ENCODE results near the gene ERBB4. TPM values are rescaled to one million over a fixed set of nuclear protein-coding genes. Genes with fewer than 3 reads are reported as not detected.

Gene ERBB4
- total RNA-seq, 1 donor from 2014 or later, result 1.8 TPM

GRCh38 chr2:211331736-211332135 lies 1206.9 kb downstream of the ERBB4 start:
- Mint-ChIP-seq H3K27me3 (ENCODE audit: unreplicated experiment) (no peaks in the 10 kb centered on the region), H3K4me3 (ENCODE audit: unreplicated experiment) (no peak overlapping the region), H3K4me1 (ENCODE audit: low read depth, unreplicated experiment) (no peaks in the 10 kb centered on the region), H3K9me3 (ENCODE audit: unreplicated experiment) (no peaks in the 10 kb centered on the region), H3K36me3 (ENCODE audit: unreplicated experiment) (no peaks in the 10 kb centered on the region), H3K27ac (ENCODE audit: unreplicated experiment) (no peak overlapping the region)
- TF ChIP-seq CTCF (IDR thresholded peaks at IDR 0.05; ENCODE audit: partially characterized antibody, unreplicated experiment), result no peak
- no peak for DNase-seq

- no peak overlapping the region for H3K27ac Mint-ChIP-seq (ENCODE audit: unreplicated experiment)
- DNase-seq, result no peak
- H3K4me1 Mint-ChIP-seq (ENCODE audit: low read depth, unreplicated experiment), result no peaks in the 10 kb centered on the region
- H3K4me3 Mint-ChIP-seq (ENCODE audit: unreplicated experiment), result no peak overlapping the region
- H3K27me3 Mint-ChIP-seq (ENCODE audit: unreplicated experiment), result no peaks in the 10 kb centered on the region
- no peaks in the 10 kb centered on the region for H3K9me3 Mint-ChIP-seq (ENCODE audit: unreplicated experiment)
- H3K36me3 Mint-ChIP-seq (ENCODE audit: unreplicated experiment), result no peaks in the 10 kb centered on the region
- TF ChIP-seq CTCF (IDR thresholded peaks at IDR 0.05; ENCODE audit: partially characterized antibody, unreplicated experiment), result no peak
Measured at GRCh38 chr2:211329882-211330281, 1208.7 kb downstream of the ERBB4 start.

- no peaks in the 10 kb centered on the region for H3K27me3 Mint-ChIP-seq (ENCODE audit: unreplicated experiment)
- TF ChIP-seq CTCF (IDR thresholded peaks at IDR 0.05; ENCODE audit: partially characterized antibody, unreplicated experiment), result no peak
- no peak overlapping the region for H3K27ac Mint-ChIP-seq (ENCODE audit: unreplicated experiment)
- H3K4me3 Mint-ChIP-seq (ENCODE audit: unreplicated experiment), result no peak overlapping the region
- no peaks in the 10 kb centered on the region for H3K4me1 Mint-ChIP-seq (ENCODE audit: low read depth, unreplicated experiment)
- no peaks in the 10 kb centered on the region for H3K9me3 Mint-ChIP-seq (ENCODE audit: unreplicated experiment)
- DNase-seq, result no peak
- H3K36me3 Mint-ChIP-seq (ENCODE audit: unreplicated experiment), result no peaks in the 10 kb centered on the region
Measured at GRCh38 chr2:211329421-211329820, 1209.2 kb downstream of the ERBB4 start.

GRCh38 chr2:211328126-211328525 lies 1210.5 kb downstream of the ERBB4 start:
- H3K9me3 Mint-ChIP-seq (ENCODE audit: unreplicated experiment), result no peaks in the 10 kb centered on the region
- no peaks in the 10 kb centered on the region for H3K4me1 Mint-ChIP-seq (ENCODE audit: low read depth, unreplicated experiment)
- no peak overlapping the region for H3K27ac Mint-ChIP-seq (ENCODE audit: unreplicated experiment)
- no peak for TF ChIP-seq CTCF (IDR thresholded peaks at IDR 0.05; ENCODE audit: partially characterized antibody, unreplicated experiment)
- H3K27me3 Mint-ChIP-seq (ENCODE audit: unreplicated experiment), result peaks cover 2% of the 10 kb centered on the region
- no peak overlapping the region for H3K4me3 Mint-ChIP-seq (ENCODE audit: unreplicated experiment)
- H3K36me3 Mint-ChIP-seq (ENCODE audit: unreplicated experiment), result no peaks in the 10 kb centered on the region
- no peak for DNase-seq

Small RNA genes lying within 50 kb of the gene (microRNA-seq; reads per million reads assigned to microRNA genes)
- gene MIR548F2 (ENCODE audit: unreplicated experiment), result not detected
